A549 (cell line): ENCODE data around the gene NSRP1.

Source experiments
- BHLHE40 ChIP-seq: IDR thresholded peaks from 2 replicates; pipeline ENCODE4 v1.6.1; 2012; ENCODE audit warnings: low read depth, low read length, inconsistent platforms
- CHD2 ChIP-seq: fragments of 150-350 bp; IDR thresholded peaks from 2 replicates; pipeline ENCODE4 v1.6.1; 2014; ENCODE audit warnings: low read length; ENCODE audit not compliant: partially characterized antibody
- CTCF ChIP-seq: fragments of >200 bp; sonication (Bioruptor Twin); formaldehyde crosslinking; IDR thresholded peaks from 3 replicates; pipeline ENCODE4 v1.5.1; 2016
- MAFK ChIP-seq: fragments of 450-650 bp; IDR thresholded peaks from 2 replicates; pipeline ENCODE4 v1.6.1; 2014; ENCODE audit not compliant: partially characterized antibody
- NFE2L2 ChIP-seq: fragments of 150-350 bp; conservative IDR thresholded peaks from 2 replicates; pipeline ENCODE4 v1.6.1; 2014; ENCODE audit warnings: low read length
- PBX3 ChIP-seq: IDR thresholded peaks from 2 replicates; pipeline ENCODE4 v1.6.1; 2012
- POLR2A ChIP-seq: IDR thresholded peaks from 2 replicates; pipeline ENCODE4 v1.6.1; 2012; ENCODE audit warnings: mild to moderate bottlenecking, low read length
- RAD21 ChIP-seq, 2 experiments: fragments of >200 bp in 1 of 2; sonication (Bioruptor Twin) in 1 of 2; formaldehyde crosslinking in 1 of 2; IDR thresholded peaks in 1 of 2; conservative IDR thresholded peaks in 1 of 2; 2 replicates in 1 of 2; 3 replicates in 1 of 2; pipeline ENCODE4 v1.6.1; 2012 to 2018; ENCODE audit warnings: inconsistent platforms in 1 of 2
- RCOR1 ChIP-seq: fragments of 150-350 bp; IDR thresholded peaks from 2 replicates; pipeline ENCODE4 v1.6.1; 2014; ENCODE audit warnings: antibody characterized with exemption, low read length, low read depth
- SMC3 ChIP-seq: fragments of >200 bp; sonication (Bioruptor Twin); formaldehyde crosslinking; IDR thresholded peaks from 3 replicates; pipeline ENCODE4 v1.6.1; 2018; ENCODE audit warnings: inconsistent platforms
- USF2 ChIP-seq: fragments of 450-650 bp; IDR thresholded peaks from 2 replicates; pipeline ENCODE4 v1.6.1; 2014; ENCODE audit warnings: antibody characterized with exemption

DNA sequence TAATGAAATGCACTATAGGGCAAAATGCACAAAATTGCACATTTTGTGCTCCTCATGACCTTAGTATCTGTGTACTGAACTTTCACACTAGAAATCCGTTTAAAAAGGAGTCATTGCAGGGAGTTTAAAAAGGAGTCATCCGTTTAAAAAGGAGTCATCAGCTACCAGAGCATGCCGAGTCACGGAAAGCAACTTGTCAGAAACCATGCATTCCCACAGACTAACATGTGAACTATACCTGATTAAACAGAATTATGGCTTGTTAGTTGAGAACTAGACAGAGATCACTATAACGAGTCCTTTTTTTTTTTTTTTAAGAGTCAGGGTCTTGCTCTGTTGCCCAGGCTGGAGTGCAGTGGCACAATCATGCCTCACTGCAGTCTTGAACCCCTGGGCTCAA is 83.0 kb downstream of the NSRP1 start:
- TF ChIP-seq MAFK, result no peak
- no peak for TF ChIP-seq PBX3
- no peak for TF ChIP-seq RAD21 (conservative IDR thresholded peaks at IDR 0.05 in 1 of 2, IDR thresholded peaks at IDR 0.05 in 1 of 2)
- no peak for TF ChIP-seq CTCF
- TF ChIP-seq CHD2, result no peak
- TF ChIP-seq NFE2L2, result no peak
- no peak for TF ChIP-seq BHLHE40
- TF ChIP-seq POLR2A, result no peak
- no peak for TF ChIP-seq RCOR1
- TF ChIP-seq USF2, result no peak
- no peak for TF ChIP-seq SMC3
